Measurements from ENCODE around the gene B3GNT7. TPM values are rescaled to one million over a fixed set of nuclear protein-coding genes. Genes with fewer than 3 reads are reported as not detected.

Gene B3GNT7

GRCh38 chr2:231436957-231437356 lies 41.4 kb downstream of the B3GNT7 start:
- no peak overlapping the region for H4K8ac ChIP-seq (ENCODE audit: low read depth, low read length)
- no peak overlapping the region for H3K4ac ChIP-seq (ENCODE audit: low read depth, low read length)
- no peak overlapping the region for H3K9ac ChIP-seq (ENCODE audit: low read length)
- no peak overlapping the region for H2AK5ac ChIP-seq (ENCODE audit: low read length)
- H3K4me1 ChIP-seq (ENCODE audit: control insufficient read depth, low read depth, low read length), result no peaks in the 10 kb centered on the region
- H3K4me2 ChIP-seq (ENCODE audit: low read length), result no peak overlapping the region
- no peak overlapping the region for H3K23ac ChIP-seq (ENCODE audit: low read length)
- H3K4me3 ChIP-seq (ENCODE audit: low read length), result no peak overlapping the region
- no peak for DNase-seq
- no peak overlapping the region for H4K5ac ChIP-seq (ENCODE audit: low read length)
- H2BK5ac ChIP-seq (ENCODE audit: low read length), result no peak overlapping the region
- H3K27me3 ChIP-seq (ENCODE audit: insufficient read depth, low read length, poor library complexity), result no peaks in the 10 kb centered on the region
- WGBS (ENCODE audit: extremely low coverage, insufficient coverage, low lambda C conversion rate), result no CpG with 5 or more reads among the region's 13 CpGs
- no peaks in the 10 kb centered on the region for H3K79me2 ChIP-seq (ENCODE audit: control insufficient read depth, insufficient read depth, low read length)
- H3K56ac ChIP-seq (ENCODE audit: low read length), result no peak overlapping the region
- no peaks in the 10 kb centered on the region for H3K79me1 ChIP-seq (ENCODE audit: low read length)
- no peaks in the 10 kb centered on the region for H3K36me3 ChIP-seq (ENCODE audit: control insufficient read depth, insufficient read depth, low read length)
- no peak overlapping the region for H2BK120ac ChIP-seq (ENCODE audit: low read depth, low read length)
- H3K27ac ChIP-seq (ENCODE audit: low read depth, low read length), result no peak overlapping the region
- no peak overlapping the region for H2BK15ac ChIP-seq (replicated peaks; ENCODE audit: low read depth)
- no peak overlapping the region for H3K18ac ChIP-seq (ENCODE audit: low read length)

GRCh38 chr2:231449503-231450054 lies 54.1 kb downstream of the B3GNT7 start:
- Histone ChIP-seq H3K4me2 (ENCODE audit: low read length) (no peak overlapping the region), H2BK15ac (replicated peaks; ENCODE audit: low read depth) (no peak overlapping the region), H4K5ac (ENCODE audit: low read length) (no peak overlapping the region), H3K23ac (ENCODE audit: low read length) (no peak overlapping the region), H3K18ac (ENCODE audit: low read length) (no peak overlapping the region), H2BK120ac (ENCODE audit: low read depth, low read length) (no peak overlapping the region), H3K27me3 (ENCODE audit: insufficient read depth, low read length, poor library complexity) (no peaks in the 10 kb centered on the region), H3K27ac (ENCODE audit: low read depth, low read length) (no peak overlapping the region), H4K8ac (ENCODE audit: low read depth, low read length) (no peak overlapping the region), H3K4me3 (ENCODE audit: low read length) (no peak overlapping the region), H3K4me1 (ENCODE audit: control insufficient read depth, low read depth, low read length) (no peaks in the 10 kb centered on the region), H3K36me3 (ENCODE audit: control insufficient read depth, insufficient read depth, low read length) (peaks cover 7% of the 10 kb centered on the region), H3K56ac (ENCODE audit: low read length) (no peak overlapping the region), H3K79me2 (ENCODE audit: control insufficient read depth, insufficient read depth, low read length) (no peaks in the 10 kb centered on the region), H2AK5ac (ENCODE audit: low read length) (no peak overlapping the region), H3K4ac (ENCODE audit: low read depth, low read length) (no peak overlapping the region), H3K9ac (ENCODE audit: low read length) (no peak overlapping the region), H3K79me1 (ENCODE audit: low read length) (no peaks in the 10 kb centered on the region), H2BK5ac (ENCODE audit: low read length) (no peak overlapping the region)
- no peak for DNase-seq
- no CpG with 5 or more reads among the region's 4 CpGs for WGBS (ENCODE audit: extremely low coverage, insufficient coverage, low lambda C conversion rate)

- Histone ChIP-seq H2AK5ac (ENCODE audit: low read length) (no peak overlapping the region), H3K23ac (ENCODE audit: low read length) (no peak overlapping the region), H3K18ac (ENCODE audit: low read length) (no peak overlapping the region), H2BK5ac (ENCODE audit: low read length) (no peak overlapping the region), H3K4me2 (ENCODE audit: low read length) (no peak overlapping the region), H2BK15ac (replicated peaks; ENCODE audit: low read depth) (no peak overlapping the region), H3K9ac (ENCODE audit: low read length) (no peak overlapping the region), H3K4ac (ENCODE audit: low read depth, low read length) (no peak overlapping the region), H2BK120ac (ENCODE audit: low read depth, low read length) (no peak overlapping the region), H3K56ac (ENCODE audit: low read length) (no peak overlapping the region), H4K5ac (ENCODE audit: low read length) (no peak overlapping the region), H4K8ac (ENCODE audit: low read depth, low read length) (no peak overlapping the region), H3K27ac (ENCODE audit: low read depth, low read length) (no peak overlapping the region), H3K4me1 (ENCODE audit: control insufficient read depth, low read depth, low read length) (no peaks in the 10 kb centered on the region), H3K4me3 (ENCODE audit: low read length) (no peak overlapping the region), H3K79me1 (ENCODE audit: low read length) (no peaks in the 10 kb centered on the region), H3K27me3 (ENCODE audit: insufficient read depth, low read length, poor library complexity) (no peaks in the 10 kb centered on the region), H3K36me3 (ENCODE audit: control insufficient read depth, insufficient read depth, low read length) (peaks cover 13% of the 10 kb centered on the region), H3K79me2 (ENCODE audit: control insufficient read depth, insufficient read depth, low read length) (no peaks in the 10 kb centered on the region)
- no CpG with 5 or more reads among the region's 4 CpGs for WGBS (ENCODE audit: extremely low coverage, insufficient coverage, low lambda C conversion rate)
- DNase-seq, result no peak
These were observed 55.1 kb downstream of the B3GNT7 start for GRCh38 chr2:231450548-231450989.

Small RNA genes within 50 kb of the gene (small RNA-seq; reads per million reads assigned to genes)
- gene MIR4777 (ENCODE audit: insufficient read depth), result not detected

Data from mesendoderm (in vitro differentiated cells).